ENCODE data around the gene EFEMP1.

The EFEMP1 gene

DNA sequence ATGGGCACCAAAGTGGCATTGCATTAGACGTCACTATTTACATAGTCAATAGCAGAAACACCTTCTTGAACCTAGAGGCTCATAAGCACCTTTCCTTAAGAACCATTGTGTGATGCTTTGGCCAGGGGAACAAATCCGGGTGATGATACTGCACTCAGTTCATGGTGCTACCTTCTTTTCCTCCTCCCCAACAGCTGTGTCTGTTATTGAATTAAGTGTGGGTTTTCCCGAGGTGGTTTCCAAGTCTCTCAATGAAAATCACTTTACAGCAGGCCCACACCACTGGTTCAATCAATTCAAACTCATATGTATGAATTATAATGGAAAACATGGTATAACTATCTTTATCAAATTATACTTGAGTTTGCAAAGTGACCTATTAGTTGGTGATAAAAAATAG, 9.3 kb upstream of the EFEMP1 start:
- DNase-seq (ENCODE audit: low read depth, low spot score), result no peak

DNA sequence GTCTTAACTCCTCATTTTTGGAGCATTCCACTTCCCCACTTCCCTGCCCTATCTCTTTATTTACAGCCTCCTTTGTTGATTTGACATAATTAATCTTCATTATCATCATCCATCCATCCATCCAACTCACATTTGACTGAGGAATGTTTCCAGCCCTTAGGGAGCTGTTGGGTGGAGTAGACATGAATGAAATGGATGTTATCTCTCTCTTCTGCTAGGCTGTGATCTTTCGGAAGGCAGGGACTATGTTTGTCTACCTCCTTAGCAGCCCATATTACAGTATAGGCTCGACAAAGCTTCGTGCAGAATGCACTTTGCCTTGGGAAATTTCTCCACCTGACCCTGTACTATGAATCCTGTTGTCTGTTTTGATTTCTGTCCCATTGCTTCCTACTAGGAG, 7.7 kb upstream of the EFEMP1 start:
- DNase-seq (ENCODE audit: low read depth, low spot score), result no peak

DNA sequence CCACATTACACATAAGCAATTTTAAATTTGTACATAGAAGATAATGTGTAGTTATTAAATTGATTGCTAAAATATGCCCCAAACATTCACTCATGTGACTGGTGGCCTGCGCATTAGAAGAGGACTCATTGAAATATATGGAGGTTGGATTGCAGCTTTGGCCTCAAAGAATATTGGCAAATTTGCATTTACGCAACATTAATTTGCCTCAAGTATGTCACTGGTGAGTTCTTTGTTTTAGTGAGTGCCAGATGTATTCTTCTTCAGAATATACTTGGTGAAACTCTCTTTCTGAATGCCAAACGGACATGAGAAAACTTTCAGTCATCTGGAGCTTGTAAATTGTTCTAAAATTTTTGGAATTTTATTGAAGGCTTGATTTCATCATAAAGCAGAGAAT, 5.9 kb upstream of the EFEMP1 start:
- no peak for DNase-seq (ENCODE audit: low read depth, low spot score)

DNA sequence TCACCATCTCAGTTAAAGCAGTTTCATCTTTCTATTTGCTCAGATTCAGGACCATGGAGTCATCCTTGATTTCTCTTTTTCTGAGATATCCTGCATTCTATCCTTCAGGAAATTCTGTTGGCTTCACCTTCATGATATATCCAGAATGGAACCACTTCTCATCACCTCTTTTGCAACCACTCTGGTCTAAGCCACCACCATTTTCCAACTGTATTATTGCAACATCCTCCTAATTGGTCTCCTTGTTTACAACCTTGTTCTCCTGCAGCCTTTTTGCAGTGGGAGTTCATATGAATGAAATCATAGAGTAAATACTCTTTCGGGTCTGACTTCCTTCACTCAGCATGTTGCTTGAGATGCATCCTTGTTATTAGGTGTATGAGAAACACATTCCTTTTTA, 3.4 kb upstream of the EFEMP1 start:
- DNase-seq (ENCODE audit: low read depth, low spot score), result no peak

DNA sequence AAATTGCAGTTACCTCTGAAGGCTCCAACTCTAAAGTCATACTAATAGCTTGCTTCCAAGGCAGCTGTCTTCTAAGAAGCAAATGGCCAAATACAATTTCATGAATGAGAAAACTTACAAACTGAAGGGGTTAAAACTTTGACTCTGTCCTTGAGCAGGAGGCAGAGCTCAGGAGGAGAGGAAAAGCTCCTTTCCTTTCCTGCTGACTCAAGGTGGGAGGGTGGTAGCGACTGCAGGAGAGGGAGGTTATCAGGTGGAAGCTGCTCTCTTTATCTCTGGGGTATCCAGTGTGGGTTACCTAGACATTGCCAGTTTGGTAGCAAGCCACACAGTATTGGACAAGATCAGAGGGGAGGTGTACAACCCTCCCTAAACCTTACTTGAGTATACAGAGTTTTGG, 2.7 kb upstream of the EFEMP1 start:
- no peak for DNase-seq (ENCODE audit: low read depth, low spot score)

DNA sequence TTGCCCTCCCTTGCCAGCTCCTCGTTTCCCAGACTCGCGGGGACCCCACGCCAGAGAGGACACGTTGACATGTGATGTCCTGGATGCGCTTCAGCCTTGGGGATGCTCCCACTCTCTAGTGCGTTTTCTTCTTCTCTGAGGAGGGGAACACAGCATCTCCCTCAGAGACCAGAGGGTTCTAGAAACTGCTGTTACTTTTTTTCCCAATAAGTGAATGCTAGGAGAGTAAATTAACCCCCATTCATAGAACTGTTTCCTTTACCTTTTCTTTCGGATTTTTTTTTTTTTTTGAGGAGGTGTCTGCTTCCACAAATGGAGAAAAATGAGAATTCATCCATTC, 370 bp upstream of the EFEMP1 start:
- DNase-seq (ENCODE audit: low read depth, low spot score), result no peak

DNA sequence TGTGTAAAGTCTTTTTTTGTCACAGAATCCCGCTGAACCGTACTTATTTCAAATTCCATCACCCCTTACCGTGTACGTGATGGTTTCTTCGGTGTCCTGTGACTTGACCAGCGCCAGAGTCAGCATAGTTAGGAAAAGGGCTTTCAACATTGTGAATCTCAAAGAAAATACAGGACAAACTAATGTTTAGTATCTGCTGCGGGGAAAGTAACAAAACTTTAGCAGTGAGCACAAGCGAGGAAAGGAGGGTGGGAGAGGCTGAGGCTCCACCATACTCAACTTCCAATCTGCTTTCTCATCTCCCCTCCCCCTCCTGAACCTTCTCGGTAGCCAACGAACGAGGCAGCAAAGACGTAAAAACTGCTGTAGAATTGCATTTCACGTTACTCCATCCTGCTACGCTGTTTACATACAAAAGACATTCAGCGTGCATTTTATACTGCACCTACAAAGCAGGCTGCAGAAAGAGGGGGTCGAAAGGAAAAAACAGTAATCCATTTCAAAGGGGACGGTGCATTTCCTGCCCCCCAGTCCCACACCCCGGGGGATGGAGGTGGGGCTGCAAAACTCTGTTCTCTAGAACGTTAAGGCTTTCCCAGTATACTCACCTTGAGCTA, 1.2 kb downstream of the EFEMP1 start:
- no peak for DNase-seq (ENCODE audit: low read depth, low spot score)

DNA sequence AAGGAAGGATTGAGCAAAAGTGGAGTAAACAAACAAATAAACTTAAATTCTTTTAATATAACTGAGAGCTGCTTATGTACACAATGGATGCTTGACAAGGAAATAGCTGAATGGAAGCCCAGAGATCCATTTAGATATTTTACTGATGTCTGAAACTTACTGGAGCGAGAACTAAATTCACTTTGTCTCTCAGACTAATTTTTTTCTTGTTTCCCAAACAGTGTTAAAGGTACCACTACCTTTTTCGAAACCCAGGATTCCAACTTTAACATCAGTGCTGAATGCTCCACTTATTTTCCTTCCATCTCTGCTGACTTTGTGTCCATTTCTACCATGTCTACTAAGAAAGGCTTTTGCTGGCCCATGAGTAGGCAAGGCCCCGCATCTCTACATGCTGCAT, 4.0 kb downstream of the EFEMP1 start:
- DNase-seq (ENCODE audit: low read depth, low spot score), result no peak

DNA sequence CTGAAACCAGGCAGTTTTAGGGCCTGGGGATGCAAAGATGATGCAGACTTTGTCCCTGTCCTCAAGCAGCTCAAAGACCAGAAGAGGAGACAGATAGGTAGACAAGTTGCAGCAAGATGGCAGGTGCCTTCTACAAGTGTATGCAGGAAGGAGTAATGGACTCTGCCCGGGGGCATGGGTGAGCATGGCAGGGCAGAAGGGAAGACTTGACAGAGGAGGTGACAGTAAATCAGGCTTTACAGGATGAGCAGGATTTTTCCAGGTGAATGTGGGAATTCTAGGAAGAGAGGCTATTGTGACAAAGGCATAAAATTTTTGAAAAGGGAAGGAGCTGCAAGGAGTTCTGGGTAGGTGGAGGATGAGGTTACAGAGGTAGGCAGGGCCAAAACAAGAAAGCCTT, 4.7 kb downstream of the EFEMP1 start:
- no peak for DNase-seq (ENCODE audit: low read depth, low spot score)

DNA sequence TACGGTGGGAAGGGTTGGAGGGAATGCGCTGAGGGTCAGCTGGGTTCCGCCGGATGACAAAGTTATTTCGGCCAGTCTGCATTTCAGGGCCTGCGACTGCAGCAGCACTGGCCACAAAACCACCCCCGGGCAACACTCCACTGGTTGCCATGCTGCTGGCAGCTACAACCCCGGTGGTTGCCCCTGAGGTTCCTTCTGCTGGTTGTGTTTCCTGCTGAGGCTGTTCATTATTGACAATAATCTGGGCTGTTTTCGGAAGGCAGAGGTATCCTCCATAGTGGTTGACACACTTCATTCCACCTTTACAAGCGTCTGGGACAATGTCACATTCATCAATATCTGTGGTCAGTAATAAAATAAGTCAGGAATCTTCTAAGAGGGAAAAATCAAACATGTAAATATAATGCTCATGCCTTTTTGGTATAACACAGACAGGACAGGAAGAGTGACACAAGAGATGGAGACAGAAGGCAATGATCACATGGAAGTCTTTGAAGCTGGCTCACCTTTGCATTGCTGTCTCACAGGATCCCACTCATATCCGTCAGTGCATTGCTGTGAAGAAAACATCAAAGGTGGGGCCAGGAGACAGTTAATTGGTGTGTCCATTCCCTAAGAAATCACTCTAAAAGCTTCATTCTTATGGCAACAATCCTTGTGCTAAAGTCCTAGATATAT, 5.7 kb downstream of the EFEMP1 start:
- no peak for DNase-seq (ENCODE audit: low read depth, low spot score)

DNA sequence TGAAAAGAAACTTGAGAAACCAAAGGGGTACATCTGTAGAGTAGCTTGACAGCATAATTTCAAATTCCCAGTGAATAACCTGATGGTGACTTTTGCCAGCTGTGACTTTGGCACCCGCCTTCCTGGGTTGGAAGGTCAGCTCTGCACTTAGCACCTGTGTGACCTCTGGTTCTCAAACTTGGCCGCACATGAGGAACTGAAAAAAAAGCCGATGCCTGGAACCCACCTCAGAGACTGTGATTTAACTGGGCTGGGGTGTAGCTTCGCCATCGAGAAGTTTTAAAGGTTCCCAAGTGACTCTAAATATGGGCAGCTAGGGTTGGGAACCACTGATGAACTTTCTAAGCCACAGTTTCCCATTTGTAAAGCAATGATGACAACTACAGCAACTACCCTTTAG, 6.5 kb downstream of the EFEMP1 start:
- no peak for DNase-seq (ENCODE audit: low read depth, low spot score)

DNA sequence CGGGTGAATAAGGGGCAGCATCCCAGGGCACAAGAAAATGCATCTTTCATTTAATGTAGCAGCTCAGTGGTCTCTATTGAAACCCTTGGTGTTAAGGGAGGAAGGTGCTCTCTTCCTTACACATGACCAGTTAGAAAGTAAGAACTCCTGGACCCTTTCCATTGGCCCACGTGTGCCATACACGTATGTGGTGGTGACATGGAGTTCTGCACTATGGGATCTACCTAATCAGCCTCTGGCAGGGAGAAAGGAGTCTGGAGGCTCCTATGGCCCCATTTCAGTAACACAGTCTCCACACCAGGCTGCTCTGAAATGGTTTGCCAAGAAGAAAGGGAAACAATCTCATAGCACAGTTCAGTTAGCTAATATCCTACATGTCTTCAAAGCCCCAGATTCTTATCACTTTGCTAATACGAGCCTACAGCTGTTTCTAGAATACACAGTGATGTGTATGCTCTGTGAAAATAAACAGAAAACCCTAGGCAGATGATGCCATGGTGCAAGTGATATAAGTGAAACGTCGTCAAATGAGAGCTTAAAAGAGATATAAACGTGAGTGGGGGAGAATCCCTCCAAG, 7.0 kb downstream of the EFEMP1 start:
- DNase-seq (ENCODE audit: low read depth, low spot score), result no peak

DNA sequence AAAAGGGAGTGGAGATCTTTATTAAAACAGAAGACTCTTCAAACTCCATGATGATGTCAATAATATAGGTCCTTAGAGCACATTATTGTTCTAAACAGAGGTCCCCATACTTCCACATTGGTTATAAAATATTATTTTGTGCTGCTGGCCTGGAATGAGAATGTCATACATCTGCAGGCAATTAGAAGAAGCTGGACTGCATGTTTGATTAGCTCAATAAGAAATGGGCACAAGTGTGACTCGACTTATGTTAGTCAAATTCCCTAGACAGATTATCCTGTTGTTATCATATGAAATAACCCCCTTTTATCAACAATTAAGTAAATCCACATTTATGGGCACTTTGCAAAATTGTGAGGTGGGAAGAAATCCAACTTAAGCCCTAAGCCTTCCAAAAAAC, 8.8 kb downstream of the EFEMP1 start:
- no peak for DNase-seq (ENCODE audit: low read depth, low spot score)

DNA sequence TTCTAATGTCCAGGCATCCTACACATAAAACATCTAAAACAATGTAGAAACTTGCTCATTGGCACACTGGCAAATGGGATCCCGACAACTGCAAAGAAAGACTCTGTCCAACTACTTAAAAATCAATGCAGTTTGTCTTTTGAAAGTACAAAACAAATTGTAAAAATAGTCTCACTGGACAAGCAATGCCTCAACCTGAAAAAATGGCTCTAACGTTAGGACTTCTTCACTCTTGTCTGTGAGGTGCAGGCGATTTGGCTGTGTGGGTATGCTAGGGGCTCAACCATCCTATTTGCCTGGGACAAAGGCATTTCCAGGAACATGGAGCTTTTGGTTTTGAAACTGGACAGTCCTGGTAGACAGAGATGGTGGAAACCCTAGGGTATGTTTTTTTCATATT, 10.7 kb downstream of the EFEMP1 start:
- DNase-seq (ENCODE audit: low read depth, low spot score), result no peak

DNA sequence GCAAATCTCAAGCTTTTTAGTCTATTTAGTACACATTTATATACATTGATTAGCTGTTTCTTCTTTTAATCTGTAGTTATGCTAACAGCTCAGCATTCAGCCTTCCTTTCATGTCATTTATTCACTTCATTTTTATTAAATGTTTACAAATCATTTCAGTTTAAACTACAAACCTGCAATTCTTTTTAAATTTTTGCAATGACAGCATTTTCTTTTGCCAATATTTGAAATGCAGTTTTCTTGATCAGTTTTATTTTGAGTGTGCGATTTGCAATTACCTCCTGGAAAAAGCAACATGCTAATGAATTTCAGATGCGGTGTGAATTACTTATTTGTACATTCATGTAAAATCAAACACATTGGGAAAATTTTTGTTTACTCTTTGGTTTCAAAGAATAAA, 13.5 kb downstream of the EFEMP1 start:
- DNase-seq (ENCODE audit: low read depth, low spot score), result no peak

DNA sequence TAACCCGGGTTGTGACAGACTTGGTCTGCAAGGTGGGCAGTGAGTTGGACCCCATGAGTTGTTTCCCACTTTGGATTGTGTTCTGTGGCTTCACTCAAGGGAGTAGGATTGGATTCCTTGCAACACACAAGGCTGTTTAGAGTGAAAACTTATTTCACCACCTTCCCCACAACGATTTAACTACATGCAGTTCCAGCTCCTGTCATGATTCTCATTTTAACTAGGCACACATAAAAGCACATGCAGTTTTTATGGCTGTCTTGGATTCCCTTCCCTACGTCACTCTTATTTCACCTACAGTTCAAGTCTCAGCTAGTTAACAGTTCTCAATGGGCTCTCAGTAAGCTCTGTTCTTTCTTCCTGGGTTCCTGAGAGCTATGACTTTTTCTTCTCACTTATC, 15.9 kb downstream of the EFEMP1 start:
- DNase-seq (ENCODE audit: low read depth, low spot score), result no peak

DNA sequence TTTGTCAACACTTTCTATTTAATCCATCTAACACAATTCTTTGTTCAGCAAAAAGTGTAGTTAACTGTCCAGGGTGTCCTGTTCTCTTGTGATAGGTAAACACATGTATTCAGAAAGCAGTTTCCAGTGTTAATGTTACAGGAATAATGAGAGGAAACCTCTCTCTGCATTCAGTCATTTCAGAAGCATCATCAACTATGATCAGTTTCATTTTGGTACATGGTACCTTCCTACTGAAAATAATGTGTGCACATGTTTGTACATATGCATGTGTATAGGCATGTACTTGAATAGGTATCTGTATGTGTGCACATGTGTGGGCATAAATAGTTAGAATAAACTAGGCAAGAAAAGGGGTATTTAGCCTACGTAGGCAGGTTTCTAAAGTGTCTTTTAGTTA, 16.6 kb downstream of the EFEMP1 start:
- DNase-seq (ENCODE audit: low read depth, low spot score), result no peak

DNA sequence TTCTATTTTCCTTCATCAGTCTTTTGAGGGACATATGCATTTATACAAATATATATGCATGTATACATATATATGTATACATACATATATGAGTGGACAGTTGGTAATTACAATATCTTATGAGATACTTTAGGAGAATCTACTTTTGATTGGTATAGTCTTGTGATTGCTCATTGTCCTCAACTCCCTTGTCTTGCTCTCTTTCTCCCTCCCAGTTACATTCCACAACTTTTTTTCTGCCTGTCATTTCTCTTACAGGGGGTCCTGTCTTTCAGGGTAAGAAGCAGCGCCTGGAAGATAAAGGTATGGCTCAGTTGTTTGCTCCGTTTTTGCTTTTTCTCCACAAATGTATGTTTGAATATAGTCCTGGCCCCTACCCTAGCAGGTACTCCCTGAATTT, 19.9 kb downstream of the EFEMP1 start:
- DNase-seq (ENCODE audit: low read depth, low spot score), result no peak

DNA sequence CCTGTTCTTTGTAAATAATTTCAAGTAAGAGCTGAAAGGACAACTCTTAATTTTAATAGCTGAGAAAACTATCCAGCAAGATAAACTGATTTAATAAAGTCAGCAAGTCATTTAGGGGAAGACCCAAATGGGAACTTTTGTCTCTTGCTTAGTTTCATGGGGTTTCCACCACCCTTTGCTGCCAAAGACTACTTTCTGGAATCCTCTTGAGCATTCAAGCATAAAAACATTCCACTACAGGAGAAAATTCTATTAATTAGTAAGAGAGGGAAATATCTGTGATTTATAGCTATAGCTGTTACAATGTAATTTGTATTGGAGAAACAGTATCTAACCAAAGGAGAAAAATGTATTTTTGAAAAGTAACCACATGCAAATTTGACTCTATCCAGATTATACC, 20.6 kb downstream of the EFEMP1 start:
- no peak for DNase-seq (ENCODE audit: low read depth, low spot score)

DNA sequence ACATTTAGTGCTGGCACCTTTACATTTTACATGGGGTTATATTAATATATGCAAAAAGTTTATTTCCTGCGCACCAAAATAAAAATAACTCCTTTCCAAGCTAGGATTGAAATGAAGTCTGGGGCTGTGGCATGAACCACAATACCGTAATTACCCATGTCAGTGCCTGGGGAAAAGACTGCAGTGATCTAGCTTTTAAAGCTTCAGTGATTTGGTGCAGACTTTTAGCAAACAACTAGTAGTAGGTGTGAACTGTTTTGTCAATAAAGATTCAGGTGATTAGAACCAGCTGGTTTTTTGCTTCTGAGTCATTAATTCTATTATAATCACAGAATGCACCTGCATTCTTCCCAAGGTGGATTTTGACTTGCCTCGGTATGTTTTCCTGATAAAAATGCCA, 21.2 kb downstream of the EFEMP1 start:
- no peak for DNase-seq (ENCODE audit: low read depth, low spot score)

DNA sequence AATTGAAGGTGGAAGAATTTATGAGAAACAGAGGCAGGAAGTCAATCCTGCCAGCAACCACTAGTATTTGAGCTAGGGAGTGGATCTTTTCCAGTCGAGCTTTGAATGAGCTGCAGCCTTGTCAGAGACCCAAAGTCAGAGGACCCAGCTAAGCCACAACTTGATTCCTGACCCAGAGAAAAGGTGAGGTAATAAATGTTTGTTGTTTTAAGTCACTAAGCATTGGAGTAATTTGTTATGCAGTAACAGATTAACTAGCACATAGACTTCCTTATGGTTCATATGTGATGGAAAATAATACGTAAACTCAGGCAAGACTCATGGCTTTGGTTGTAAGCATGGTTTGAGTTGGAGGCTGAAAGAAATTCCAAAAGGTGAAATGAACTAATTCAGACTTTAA, 21.6 kb downstream of the EFEMP1 start:
- DNase-seq (ENCODE audit: low read depth, low spot score), result no peak

DNA sequence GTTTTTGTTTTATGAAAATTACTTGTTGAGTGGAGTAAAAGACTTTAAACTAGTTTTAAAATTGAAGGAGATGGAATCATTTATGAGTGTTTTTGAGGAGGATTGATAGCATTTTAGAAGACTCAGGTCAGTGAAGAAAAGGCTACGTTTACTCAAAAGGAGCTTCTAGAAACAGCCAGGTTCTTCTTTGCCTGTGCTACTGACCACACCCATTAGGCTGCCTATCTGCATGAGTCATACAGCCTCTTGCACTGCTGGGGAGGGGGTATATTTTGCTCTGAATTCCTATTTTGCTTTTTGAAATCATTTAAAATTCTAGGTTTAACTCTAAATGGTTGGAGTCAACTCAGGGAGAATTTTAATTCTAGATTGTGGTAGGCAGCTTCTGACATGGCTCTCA, 22.3 kb downstream of the EFEMP1 start:
- DNase-seq (ENCODE audit: low read depth, low spot score), result no peak

DNA sequence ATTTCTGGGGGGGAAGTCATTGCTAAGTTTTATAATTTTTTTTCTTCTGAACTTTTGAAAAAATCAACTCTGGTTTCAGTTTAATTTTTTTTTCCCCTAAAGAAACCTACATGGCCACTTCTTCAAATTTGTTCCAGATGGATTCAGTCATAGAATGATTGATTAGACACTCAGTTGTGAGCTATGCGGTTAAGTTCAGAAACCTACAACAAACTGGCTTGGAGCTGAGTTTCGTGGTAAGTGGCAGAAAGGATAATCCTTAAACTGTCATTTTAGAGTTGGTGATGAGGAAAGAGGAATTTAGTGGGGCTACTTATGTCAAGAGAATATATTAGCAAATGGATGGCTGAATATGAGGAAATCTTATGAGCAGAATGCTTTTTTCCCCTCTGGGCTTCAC, 23.7 kb downstream of the EFEMP1 start:
- no peak for DNase-seq (ENCODE audit: low read depth, low spot score)

Measured in activated naive CD8-positive, alpha-beta T cell treated with anti-CD3 and anti-CD28 coated beads, Interleukin-2, amount 50 U/mL, for 16 hours (primary cell).